IPS-15b (cell line): ENCODE results near the gene TRMT2A.
A peak's percentile ranks its signal among the peaks of the same experiment; 100 is the strongest.

Experiments used
- H3K27me3 ChIP-seq: one replicate; pipeline ENCODE4 v1.6.1; 2013; ENCODE audit warnings: low read length; ENCODE audit not compliant: control insufficient read depth, insufficient read depth
- H3K36me3 ChIP-seq: one replicate; pipeline ENCODE4 v1.6.1; 2013; ENCODE audit warnings: low read length; ENCODE audit not compliant: control insufficient read depth, insufficient read depth
- H3K4me1 ChIP-seq: one replicate; pipeline ENCODE4 v1.6.1; 2013; ENCODE audit warnings: mild to moderate bottlenecking, low read length; ENCODE audit not compliant: control insufficient read depth, insufficient read depth
- H3K4me3 ChIP-seq: one replicate; pipeline ENCODE4 v1.5.1; 2013; ENCODE audit warnings: low read depth, low read length
- H3K9ac ChIP-seq: one replicate; pipeline ENCODE4 v1.6.1; 2013; ENCODE audit warnings: low read depth, mild to moderate bottlenecking, low read length
- H3K9me3 ChIP-seq: one replicate; pipeline ENCODE4 v1.6.1; 2013; ENCODE audit warnings: mild to moderate bottlenecking, low read length; ENCODE audit not compliant: control insufficient read depth, insufficient read depth

The TRMT2A gene

DNA sequence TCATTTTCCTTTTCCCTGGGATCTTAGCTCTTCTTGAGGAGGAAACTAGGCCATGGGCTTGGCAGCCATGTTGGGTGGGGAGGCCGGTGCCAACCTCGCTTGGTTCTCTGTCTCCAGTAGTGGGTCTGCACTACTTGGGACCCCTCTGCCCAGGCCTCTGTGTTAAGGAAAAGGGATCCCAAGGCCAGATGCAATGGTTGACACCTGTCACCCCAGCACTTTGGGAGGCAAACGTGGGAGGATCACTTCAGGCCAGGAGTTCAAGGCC is 12.7 kb upstream of the TRMT2A start:
- no peaks in the 10 kb centered on the region for H3K9me3 ChIP-seq
- H3K4me1 ChIP-seq = no peaks in the 10 kb centered on the region
- peaks cover 28% of the 10 kb centered on the region for H3K36me3 ChIP-seq
- no peaks in the 10 kb centered on the region for H3K27me3 ChIP-seq
- H3K4me3 ChIP-seq = no peak overlapping the region
- H3K9ac ChIP-seq = no peak overlapping the region

DNA sequence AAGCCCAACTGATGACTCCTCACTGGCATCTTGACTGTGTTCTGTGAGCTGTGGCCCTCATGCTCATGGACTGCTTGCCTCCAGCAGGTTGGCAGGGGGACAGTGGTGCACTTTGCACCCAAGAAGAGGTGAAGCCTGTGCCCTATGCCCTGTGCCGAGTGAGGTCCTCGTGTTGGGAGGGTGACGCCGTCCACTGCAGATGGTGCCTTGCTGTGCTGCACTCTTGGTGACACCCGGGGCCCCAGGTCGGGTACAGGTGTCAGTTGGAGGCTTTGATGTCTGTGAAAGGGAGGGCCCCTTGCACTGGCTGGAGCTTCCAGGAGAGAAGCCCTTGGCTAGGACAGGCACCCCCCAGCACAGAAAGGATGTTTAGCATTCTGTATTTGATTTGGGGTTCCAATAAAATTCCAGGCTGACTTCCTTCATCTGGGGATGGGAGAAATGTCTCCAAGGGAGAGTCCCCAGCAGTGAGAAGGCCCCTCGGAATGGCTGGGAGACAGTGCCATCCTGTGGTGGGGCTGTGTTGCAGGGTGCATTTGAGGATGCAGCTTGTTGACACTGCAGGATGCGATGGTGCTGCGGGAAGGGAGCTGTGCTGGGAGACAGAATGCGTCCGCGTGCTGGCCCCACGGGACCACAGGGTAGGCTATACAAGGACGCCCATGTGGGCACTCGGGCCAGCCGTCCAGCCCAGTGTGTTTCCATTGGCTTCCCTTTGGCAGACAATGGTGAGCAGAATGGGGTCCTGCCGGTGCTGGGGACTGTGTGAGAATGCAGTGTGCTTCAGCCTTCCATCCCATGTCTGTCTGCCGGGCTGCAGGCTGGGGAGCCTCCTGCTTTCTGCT is 12.1 kb upstream of the TRMT2A start:
- H3K9ac ChIP-seq = no peak overlapping the region
- peaks cover 33% of the 10 kb centered on the region for H3K36me3 ChIP-seq

DNA sequence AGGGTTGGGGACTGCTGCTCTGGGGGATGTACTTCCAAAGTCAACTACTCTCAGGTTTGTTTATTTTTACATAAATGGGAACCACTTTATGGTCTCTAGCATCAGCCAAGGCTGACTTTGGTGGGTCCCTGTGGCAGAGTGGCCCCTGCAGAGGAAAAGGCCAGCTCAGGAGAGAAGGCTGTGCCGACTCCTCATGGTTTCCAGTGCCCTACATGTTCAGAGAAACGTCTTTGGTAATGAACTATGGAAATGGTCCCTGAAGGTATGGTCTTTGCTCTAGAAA is 11.5 kb upstream of the TRMT2A start:
- Histone ChIP-seq H3K36me3 (peaks cover 39% of the 10 kb centered on the region), H3K4me1 (no peaks in the 10 kb centered on the region), H3K27me3 (no peaks in the 10 kb centered on the region), H3K9me3 (no peaks in the 10 kb centered on the region), H3K4me3 (no peak overlapping the region), H3K9ac (no peak overlapping the region)

More for the DNA sequence above, 12.1 kb upstream of the TRMT2A start:
- Histone ChIP-seq H3K9me3 (no peaks in the 10 kb centered on the region), H3K4me1 (no peaks in the 10 kb centered on the region), H3K27me3 (no peaks in the 10 kb centered on the region), H3K4me3 (no peak overlapping the region)

DNA sequence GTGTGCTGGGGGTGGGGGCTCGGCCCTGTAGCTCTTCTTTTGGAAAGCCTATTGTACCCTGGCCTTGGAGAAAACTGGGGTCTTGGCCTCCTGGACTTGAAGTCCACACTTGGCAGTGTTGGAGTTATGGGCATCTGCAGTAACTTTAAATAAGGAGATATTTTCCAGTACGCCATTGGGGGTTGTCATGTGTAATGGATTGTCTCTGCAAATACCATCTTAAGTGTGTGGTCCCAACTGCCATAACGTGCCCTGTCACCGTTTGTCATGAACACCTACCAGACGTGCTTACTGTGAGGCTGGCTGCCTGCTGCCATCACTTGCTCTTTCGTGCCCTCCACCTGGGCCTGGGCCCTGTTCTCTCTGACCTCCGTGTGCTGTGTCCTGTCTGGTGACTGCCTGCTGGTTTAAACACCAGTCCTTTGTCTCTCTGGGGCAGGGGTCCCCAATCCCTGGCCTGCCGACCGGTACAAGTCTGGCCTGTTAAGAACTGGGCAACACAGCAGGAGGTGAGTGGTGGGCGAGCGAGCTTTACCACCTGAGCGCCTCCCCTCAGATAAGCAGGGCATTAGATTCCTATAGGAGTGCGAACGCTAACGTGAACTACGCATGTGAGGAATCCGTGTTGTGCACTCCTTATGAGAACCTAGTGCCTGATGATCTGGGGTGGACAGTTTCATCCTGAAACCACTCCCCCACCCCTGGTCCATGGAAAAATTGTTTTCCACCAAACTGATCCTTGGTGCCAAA is 11.0 kb upstream of the TRMT2A start:
- no peaks in the 10 kb centered on the region for H3K27me3 ChIP-seq
- no peaks in the 10 kb centered on the region for H3K9me3 ChIP-seq
- peak overlapping the region; percentile 29 for H3K9ac ChIP-seq
- H3K36me3 ChIP-seq = peaks cover 42% of the 10 kb centered on the region
- H3K4me3 ChIP-seq = no peak overlapping the region
- H3K4me1 ChIP-seq = no peaks in the 10 kb centered on the region

DNA sequence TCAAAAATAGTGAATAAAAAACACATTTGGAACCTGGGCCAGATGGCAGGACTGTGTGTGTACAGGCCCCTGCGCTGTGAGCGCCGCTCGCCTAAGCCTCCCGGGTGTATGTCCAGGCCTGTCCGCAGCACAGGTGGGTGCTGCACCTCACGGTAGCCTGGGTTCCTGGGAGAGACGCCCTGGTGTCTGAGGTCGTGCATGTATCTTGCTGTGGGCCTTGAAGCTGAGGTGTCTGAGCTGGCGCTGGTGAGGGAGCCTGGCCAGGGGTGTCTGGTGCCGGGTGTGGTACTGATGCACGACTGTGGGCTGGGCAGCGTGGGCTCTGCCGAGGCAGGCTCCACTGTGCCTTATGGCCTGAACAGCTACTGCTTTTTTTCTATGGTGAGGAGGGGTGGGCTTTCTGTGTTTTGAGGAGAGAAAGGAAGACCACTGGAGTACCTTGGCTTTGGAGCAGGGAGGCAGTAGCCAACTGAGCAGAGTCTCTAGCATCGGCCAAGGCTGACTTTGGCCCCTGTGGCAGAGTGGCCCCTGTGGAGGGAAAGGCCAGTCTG is 10.4 kb upstream of the TRMT2A start:
- Histone ChIP-seq H3K36me3 (peaks cover 45% of the 10 kb centered on the region), H3K9ac (no peak overlapping the region), H3K4me3 (no peak overlapping the region), H3K4me1 (no peaks in the 10 kb centered on the region), H3K9me3 (no peaks in the 10 kb centered on the region), H3K27me3 (no peaks in the 10 kb centered on the region)

DNA sequence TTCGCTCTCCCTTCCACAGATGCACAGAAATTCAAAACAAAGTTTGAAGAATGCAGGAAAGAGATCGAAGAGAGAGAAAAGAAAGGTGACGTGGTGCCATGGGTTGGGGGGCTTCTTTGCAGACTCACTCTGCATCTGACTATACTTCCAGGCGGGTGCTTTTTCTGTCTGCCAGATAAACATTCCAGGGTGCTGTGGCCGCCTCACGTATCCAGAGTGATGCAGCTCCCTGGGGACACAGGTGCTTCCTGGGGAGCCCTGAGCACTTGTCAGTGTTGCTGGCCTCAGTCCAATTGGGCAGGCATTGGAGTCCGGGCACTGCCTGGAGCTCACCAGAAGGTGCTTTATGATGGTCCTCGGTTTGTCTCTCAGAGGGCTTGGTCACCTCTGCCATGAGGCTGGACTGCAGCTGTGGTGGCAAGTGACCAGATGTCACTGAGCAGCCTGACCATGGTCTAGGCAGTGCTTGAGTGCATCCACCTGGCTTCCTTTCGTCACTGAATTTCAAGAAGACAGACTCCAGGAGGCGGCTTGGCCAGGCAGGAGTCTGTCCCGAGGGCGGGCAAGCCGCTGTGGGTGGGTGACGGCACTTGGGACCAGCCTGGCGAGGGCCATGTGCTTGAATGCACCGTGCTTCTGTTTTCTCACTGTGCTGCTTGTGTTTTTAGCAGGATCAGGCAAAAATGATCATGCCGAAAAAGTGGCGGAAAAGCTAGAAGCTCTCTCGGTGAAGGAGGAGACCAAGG is 9.4 kb upstream of the TRMT2A start:
- Histone ChIP-seq H3K27me3 (no peaks in the 10 kb centered on the region), H3K4me1 (no peaks in the 10 kb centered on the region)

DNA sequence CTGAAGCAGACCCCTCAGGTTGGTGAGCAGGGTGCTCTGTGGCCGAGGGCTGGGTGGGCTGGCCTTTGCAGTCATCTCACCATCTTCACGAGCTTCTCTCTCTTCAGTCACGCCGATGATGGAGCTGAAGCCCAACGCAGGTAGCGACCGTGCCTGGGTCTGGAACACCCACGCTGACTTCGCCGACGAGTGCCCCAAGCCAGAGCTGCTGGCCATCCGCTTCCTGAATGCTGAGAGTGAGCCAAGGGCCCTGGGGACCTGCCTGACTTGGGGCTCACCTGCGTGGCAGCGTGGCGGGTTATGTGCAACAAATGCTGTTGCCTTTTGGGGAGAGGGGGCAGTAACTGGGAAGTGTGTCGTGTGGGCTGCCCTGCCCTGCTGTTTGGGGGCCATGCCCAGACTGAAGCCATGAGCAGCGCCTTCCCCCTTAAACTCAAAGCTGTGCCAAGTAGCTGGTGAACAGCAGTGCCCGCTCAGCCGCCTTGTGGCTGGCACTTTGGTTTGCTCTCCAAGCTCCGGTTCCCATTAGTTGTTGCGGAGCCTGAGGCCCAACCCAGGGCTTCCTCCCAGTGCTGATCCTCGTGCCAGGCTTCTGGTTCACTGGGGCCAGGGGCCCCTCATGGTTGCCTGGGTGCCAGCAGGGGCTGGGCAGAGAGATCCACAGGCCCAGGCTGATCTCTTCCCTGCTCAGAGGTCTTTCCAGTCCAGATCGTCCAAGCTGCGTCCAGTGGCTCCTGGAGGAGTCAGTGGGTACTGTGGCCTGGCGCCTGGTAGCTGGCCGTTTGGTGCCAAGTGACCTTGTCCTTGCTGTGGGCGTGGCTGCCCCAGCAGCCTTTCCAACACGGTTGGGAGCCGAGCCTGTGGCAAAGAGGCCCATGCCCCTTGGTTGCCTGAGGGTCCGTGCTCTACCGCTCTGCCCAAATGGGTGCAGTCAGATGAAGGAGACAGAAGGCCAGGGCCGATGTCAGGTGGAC is 8.5 kb upstream of the TRMT2A start:
- H3K4me3 ChIP-seq = no peak overlapping the region
- H3K27me3 ChIP-seq = no peaks in the 10 kb centered on the region
- no peak overlapping the region for H3K9ac ChIP-seq
- H3K9me3 ChIP-seq = no peaks in the 10 kb centered on the region
- no peaks in the 10 kb centered on the region for H3K4me1 ChIP-seq
- peaks cover 58% of the 10 kb centered on the region for H3K36me3 ChIP-seq

More for the DNA sequence above, 9.4 kb upstream of the TRMT2A start:
- peaks cover 52% of the 10 kb centered on the region for H3K36me3 ChIP-seq
- H3K9me3 ChIP-seq = no peaks in the 10 kb centered on the region
- no peak overlapping the region for H3K4me3 ChIP-seq
- no peak overlapping the region for H3K9ac ChIP-seq

DNA sequence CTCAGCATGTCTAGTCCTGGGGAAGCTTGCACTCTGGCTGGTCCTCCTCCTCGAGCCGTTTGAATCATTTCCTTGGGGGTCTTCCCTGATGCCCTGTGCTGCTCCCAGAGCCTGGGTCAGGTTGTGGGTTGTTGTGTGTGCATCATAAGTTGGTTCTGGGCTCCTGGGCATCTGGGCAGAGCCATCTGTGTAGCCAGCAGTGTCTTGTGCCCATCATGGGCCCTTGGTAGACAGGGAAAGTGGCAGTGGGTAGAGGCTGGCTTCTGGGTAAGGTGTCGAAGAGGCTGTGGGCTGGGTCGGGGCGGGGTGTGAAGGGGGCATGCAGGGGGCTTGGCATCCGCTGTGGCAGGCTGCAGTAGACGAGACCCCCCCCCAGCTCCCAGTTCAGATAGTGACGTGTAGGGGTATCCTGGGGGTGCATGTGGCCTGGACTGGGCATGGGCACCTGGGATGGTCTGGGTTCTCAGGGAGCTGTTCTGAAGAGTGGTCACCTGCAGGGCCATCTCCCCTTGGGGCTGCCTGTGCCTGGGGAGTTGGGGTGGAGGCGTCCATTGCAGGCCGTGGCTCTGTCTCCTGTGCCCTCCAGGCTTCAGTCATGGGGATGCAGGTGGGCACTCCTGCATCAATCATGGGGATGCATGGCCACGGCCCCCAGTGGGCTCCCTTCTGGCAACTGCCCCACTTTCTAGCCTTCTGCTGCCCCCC is 7.2 kb upstream of the TRMT2A start:
- H3K9me3 ChIP-seq = no peaks in the 10 kb centered on the region
- H3K4me1 ChIP-seq = peaks cover 2% of the 10 kb centered on the region
- peak overlapping the region; percentile 37 for H3K9ac ChIP-seq
- H3K27me3 ChIP-seq = no peaks in the 10 kb centered on the region
- H3K36me3 ChIP-seq = peaks cover 70% of the 10 kb centered on the region
- H3K4me3 ChIP-seq = no peak overlapping the region

DNA sequence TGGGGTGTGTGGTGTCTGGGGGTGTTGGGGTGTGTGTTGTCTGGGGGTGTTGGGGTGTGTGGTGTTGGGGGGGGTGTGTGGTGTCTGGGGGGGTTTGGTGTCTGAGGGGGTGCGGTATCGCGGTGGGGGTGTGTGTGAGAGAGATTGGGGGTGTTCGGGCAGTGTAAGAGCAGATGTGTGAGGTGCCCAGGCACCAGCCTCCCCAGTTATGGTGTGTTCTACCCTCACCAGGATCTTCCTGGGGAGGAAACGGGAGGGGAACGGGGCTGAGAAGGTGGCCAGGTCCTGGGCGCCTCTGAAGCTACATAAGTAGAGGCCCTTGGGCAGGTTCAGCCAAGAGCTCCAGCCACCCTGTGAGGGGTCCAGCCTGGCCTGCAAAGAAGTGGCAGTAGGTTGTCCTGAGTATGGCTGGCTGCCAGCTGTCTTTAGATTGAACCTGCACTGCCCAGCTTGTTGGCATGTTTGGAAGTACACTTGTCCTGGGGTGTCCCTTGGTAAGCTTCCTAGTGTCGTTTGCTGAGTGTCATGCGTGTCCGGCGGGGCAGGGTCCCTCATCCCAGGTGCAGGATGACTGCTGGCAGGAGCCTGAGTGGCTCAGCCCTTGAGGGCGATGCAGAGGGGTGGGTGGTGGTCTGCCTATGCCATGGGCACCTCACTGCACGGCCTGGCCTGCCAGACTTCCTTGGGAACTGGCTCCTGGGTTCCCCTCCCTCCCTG is 6.5 kb upstream of the TRMT2A start:
- peak overlapping the region; percentile 37 for H3K9ac ChIP-seq
- no peaks in the 10 kb centered on the region for H3K9me3 ChIP-seq
- H3K27me3 ChIP-seq = no peaks in the 10 kb centered on the region
- peaks cover 76% of the 10 kb centered on the region for H3K36me3 ChIP-seq
- peaks cover 2% of the 10 kb centered on the region for H3K4me1 ChIP-seq
- H3K4me3 ChIP-seq = no peak overlapping the region

DNA sequence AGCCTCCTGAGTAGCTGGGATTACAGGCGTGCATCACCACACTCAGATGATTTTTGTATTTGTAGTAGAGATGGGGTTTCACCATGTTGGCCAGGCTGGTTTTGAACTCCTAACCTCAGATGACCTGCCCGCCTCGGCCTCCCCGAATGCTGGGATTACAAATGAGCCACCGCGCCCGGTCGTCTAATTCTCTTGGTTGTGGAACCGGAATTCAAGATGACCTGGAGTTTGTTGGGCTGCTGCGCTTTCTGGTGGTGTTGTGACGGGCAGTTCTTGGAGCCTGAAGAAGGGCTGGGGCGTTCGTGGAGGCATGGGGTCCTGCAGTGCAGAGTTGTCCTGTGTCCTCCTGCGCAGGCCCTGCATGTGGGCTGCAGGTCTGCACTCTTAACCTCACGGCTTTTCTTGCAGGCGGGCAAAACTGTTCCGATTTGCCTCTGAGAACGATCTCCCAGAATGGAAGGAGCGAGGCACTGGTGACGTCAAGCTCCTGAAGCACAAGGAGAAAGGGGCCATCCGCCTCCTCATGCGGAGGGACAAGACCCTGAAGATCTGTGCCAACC is 4.9 kb upstream of the TRMT2A start:
- Histone ChIP-seq H3K4me1 (peaks cover 2% of the 10 kb centered on the region), H3K4me3 (no peak overlapping the region), H3K36me3 (peaks cover 72% of the 10 kb centered on the region)

More for the DNA sequence above, 4.9 kb upstream of the TRMT2A start:
- Histone ChIP-seq H3K9ac (peak overlapping the region; percentile 54), H3K9me3 (no peaks in the 10 kb centered on the region), H3K27me3 (no peaks in the 10 kb centered on the region)
